ENCODE results near the gene STAMBPL1.
"Not testable (repeated sequence)": the region's sequence is repeated elsewhere in the genome, so short reads cannot be mapped to it uniquely, and the experiment has no call there.

STAMBPL1 gene

DNA sequence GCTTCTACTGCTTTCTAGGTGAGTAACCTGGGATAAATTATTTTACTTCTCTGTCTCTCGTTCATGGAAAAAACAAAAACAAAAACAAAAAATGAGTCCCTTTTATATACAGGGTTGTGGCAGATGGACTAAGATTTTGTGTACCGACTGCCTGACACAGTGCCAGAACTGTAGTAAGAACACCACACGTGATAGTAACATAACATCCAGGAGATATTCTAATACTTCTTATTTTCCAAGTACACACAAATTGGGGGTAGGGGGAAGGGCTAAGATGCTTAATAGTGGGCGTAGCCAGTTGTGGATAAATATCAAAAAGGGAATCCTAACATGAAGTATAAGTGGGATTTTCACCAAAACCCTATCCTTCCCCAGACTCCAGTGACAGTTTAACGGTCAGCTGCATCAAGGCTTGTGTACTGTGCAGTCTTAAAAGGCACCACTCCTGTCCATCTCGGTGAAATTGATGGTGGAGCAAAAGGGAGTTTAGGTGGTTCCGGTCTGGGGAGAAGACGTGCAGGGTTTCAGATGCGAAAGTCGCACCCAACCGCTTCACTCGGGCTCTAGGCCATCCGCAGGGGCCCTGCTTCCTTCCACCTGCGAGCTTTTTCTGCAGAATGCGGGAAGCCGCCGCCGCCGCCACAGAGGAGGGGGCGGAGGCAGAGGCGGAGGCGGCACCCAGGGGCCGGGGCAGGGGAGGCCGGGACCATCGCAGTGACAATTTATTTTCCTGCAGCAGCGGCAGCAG, at the start of gene STAMBPL1:
Gene STAMBPL1 (plus strand): TSS at position 712 of the 748 bp plus-strand sequence. CDS start 21,464 bp downstream, outside the sequence.
- peak in 1 of 2 donors; percentile 62 for DNase-seq (ENCODE audit: low read depth in 2 of 2, low spot score in 1 of 2)

DNA sequence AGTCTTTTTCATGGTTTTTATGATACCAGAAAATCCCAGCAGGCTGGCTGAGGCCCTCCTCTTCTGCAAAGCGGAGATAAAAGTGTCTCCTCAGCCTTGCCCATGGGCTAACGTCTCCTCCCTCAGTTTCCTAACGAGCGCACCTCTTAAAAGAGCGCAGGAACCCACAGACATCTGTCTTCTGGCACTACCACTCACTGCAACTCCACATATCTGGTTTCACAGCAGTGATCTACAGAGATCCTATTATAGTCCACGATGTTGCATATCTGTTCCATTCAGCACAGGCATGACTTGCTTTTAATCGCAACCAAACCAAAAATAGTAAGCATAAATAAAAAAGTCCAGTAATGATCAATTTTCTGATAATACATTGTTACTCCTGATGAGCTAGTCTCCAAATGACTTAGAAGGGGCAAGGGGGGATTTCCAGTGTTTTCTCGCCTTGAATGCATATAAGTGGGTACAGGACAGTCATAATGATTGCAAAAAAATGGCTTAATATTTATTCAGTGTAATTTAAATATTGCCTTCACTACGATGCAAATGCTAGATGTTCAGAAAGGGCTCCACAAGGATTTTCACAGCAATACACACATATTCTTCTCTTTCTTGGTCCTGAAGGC, 49.3 kb upstream of the STAMBPL1 start:
- DNase-seq (ENCODE audit: low read depth in 2 of 2, low spot score in 1 of 2): no peak

- peak in 1 of 2 donors; percentile 12 for DNase-seq (ENCODE audit: low read depth in 2 of 2, low spot score in 1 of 2)
Observed at GRCh38 chr10:88831709-88832108, 48.3 kb upstream of the STAMBPL1 start.

DNA sequence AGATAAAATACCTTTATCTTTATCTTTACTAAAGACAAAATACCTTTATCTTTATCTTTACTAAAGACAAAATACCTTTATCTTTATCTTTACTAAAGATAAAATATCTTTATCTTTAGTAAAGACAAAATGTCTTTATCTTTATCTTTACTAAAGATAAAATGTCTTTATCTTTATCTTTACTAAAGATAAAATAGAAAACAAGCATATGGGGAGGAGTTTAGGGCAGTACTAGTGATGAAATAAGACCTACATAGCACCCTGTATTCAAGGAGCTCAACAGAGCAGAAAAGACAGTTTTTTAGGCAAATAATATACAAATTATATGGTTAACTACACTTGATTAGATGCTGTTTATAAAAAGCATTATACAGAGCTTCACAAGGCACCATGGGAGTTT, 47.7 kb upstream of the STAMBPL1 start:
- DNase-seq (ENCODE audit: low read depth in 2 of 2, low spot score in 1 of 2): no peak

GRCh38 chr10:88833156-88833555, 46.9 kb upstream of the STAMBPL1 start:
- DNase-seq (ENCODE audit: low read depth in 2 of 2, low spot score in 1 of 2): no peak

GRCh38 chr10:88833723-88834122, 46.3 kb upstream of the STAMBPL1 start:
- no peak for DNase-seq (ENCODE audit: low read depth in 2 of 2, low spot score in 1 of 2)

GRCh38 chr10:88835096-88835909, 44.7 kb upstream of the STAMBPL1 start:
- DNase-seq (ENCODE audit: low read depth in 2 of 2, low spot score in 1 of 2): peak; percentile 75

DNA sequence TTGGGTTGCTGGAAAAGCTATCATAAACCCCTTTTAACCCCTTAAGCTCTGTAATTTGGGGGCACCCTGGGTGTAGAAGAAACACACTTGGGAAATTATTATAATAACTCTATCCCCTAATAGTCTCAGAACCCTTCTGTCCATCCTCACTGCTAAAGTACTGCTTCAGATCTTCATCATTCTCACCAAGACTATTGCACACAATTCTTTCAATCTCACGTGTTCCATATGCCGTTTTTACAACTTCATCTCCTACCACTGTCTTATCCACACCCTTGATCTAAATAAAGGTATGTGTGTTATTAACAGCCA, 44.2 kb upstream of the STAMBPL1 start:
- DNase-seq (ENCODE audit: low read depth in 2 of 2, low spot score in 1 of 2): no peak

GRCh38 chr10:88837632-88838031, 42.4 kb upstream of the STAMBPL1 start:
- DNase-seq (ENCODE audit: low read depth in 2 of 2, low spot score in 1 of 2): not testable (repeated sequence)

GRCh38 chr10:88838766-88839350, 41.2 kb upstream of the STAMBPL1 start:
- no peak for DNase-seq (ENCODE audit: low read depth in 2 of 2, low spot score in 1 of 2)

GRCh38 chr10:88840104-88840503, 39.9 kb upstream of the STAMBPL1 start:
- DNase-seq (ENCODE audit: low read depth in 2 of 2, low spot score in 1 of 2): no peak

- DNase-seq (ENCODE audit: low read depth in 2 of 2, low spot score in 1 of 2): no peak
Observed at GRCh38 chr10:88840881-88841280, 39.2 kb upstream of the STAMBPL1 start.

DNA sequence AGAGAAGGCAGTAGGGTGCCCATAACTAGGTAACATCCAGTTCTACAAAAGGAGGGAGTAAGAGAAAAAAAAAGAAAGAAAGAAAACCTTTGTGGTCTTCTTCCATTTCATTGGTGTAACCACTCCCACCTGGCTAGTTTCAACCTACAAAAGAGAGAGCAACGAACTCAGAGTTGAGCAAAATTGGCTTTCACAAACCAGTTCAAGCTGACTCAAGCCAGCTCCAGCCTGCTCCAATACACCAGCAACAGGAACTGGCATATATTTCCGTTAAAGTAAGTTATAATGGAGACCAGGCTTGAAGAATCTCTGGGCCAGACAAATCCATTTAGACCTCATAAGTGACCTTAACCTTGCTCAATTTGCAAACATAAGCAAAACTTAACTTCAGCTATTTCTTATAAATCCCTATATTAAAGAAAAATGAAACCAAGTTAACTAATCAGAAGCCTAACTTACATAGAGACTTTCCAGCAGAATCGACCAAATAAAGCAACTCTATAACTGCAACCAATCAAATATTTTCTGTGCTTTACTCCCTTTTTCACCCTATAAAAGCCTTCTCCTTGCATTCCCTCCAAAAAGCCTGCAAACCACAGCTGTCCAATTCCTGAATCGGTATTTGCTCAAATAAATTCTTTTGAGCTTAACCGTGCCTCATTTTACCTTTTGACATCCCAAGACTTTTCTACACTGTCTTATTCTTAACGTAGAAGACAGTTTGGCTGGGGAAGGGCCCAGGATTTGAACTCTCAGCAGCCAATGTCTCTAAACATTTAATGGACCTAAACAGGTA, 38.5 kb upstream of the STAMBPL1 start:
- DNase-seq (ENCODE audit: low read depth in 2 of 2, low spot score in 1 of 2): no peak

GRCh38 chr10:88843171-88843570, 36.9 kb upstream of the STAMBPL1 start:
- no peak for DNase-seq (ENCODE audit: low read depth in 2 of 2, low spot score in 1 of 2)

DNA sequence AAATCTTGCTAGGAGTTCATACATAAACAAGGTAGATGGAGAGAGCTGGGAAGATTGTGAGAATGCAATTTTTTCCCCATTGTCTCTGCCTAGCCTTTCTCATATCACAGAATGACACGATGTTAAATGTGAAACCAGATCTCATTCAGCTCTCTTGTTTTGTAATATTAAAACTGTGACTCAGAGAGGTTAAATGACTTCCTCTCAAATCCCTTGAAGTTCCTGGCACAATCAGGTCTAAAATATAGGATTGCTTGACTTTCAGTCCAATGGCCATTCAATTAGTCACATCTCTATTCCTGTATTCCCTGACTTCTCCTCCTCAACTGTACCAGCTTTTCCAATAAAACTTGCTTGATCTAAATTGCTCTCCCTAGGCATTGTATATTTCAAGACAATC, 31.5 kb upstream of the STAMBPL1 start:
- DNase-seq (ENCODE audit: low read depth in 2 of 2, low spot score in 1 of 2): no peak

- DNase-seq (ENCODE audit: low read depth in 2 of 2, low spot score in 1 of 2): no peak
Observed at GRCh38 chr10:88849234-88849633, 30.8 kb upstream of the STAMBPL1 start.

- no peak for DNase-seq (ENCODE audit: low read depth in 2 of 2, low spot score in 1 of 2)
Observed at GRCh38 chr10:88850712-88851111, 29.3 kb upstream of the STAMBPL1 start.

DNA sequence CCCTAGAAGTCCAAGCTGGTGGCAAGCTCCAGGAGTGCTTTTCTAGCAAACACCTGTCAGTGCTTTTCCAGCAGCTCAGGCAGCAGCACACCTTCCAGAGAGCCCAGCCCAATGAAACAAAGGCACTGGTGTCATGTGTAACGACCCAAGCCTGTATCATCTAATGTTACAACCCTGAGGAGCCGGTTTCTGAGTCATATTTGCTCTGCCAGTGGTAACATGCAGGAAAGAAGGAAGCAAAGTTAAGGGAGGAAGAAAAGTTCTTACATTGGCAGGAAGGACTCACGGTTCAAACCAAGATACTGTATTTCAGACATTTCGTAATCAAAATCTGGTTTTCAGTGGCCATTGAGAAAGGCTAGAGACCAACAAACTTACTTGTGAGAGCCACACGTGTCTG, 28.3 kb upstream of the STAMBPL1 start, which contains the start of gene ANKRD22:
Gene ANKRD22 (minus strand): TSS at position 139 of the 400 bp plus-strand sequence. CDS start 237 bp downstream, outside the sequence.
- no peak for DNase-seq (ENCODE audit: low read depth in 2 of 2, low spot score in 1 of 2)

GRCh38 chr10:88852327-88852726, 27.7 kb upstream of the STAMBPL1 start:
- DNase-seq (ENCODE audit: low read depth in 2 of 2, low spot score in 1 of 2): no peak

DNA sequence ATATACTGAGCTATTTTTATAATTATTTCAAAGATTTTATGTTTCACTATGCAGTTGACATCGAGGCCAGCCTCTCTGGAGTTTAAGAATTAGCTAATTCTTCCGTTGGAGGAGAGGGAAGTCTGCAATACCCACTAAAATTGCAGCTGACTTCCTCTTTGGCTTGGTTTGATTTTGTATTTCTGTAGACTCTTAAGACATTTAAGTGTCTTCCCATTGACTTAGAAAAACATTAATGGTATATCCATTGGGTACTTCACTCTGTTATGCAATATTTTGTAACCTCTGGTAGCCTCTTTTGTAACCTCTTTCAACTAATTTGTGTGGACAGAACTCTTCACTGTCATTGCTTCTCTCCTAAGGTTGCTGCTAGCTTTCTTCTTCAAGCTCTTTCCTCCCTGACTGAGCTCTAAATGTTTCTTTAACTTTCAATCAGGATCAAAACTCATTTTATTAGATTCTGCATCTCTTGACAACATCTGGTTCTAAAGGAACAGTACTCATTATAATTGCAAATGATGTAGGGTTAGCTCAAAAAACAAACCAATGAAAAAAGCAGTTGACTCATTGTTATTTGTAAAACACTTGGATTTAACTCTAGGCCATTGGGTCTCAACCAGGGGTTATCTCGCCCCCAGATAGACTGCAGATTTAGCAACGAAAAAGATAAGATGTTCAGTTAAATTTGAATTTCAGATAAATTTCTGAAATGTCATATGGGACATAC, 26.7 kb upstream of the STAMBPL1 start:
- DNase-seq (ENCODE audit: low read depth in 2 of 2, low spot score in 1 of 2): no peak

Measured in stimulated activated CD8-positive, alpha-beta memory T cell treated with anti-CD3 and anti-CD28 coated beads, Interleukin-4, amount 100 ng/mL, for 1 hour (primary cell).